NCI-H1436 treated with DMSO at 0.1 percent for 48 hours (cell line): Measurements from ENCODE around the gene TBC1D1.
"Not testable (repeated sequence)": the region's sequence is repeated elsewhere in the genome, so short reads cannot be mapped to it uniquely, and the experiment has no call there.

ENCODE experiments used
- DNase-seq: peaks from one replicate; lab custom pipeline; 2025; lab: John Stamatoyannopoulos, UW

The TBC1D1 gene

GRCh38 chr4:37891260-37892159 lies 626 bp downstream of the TBC1D1 start:
- peak; percentile 2 for DNase-seq

DNA sequence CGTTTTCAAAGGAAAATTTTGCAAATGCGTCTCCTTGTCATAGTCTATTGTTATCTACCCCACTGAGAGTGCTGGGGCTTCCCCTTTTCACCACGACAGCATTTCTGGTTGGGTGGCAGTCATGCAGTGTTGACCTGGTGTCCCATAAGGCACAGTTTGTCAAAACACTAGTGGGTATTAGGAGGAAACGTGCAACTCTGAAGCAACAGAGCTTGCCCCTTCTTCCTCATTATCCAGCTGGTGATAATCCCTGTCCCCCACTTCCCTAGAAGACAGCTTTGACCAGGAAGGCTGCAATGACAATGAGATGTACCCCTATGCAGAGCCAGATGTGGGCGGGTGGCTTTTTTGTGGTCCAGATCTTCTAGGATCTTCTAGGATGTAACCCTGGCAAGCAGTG lies 1.8 kb downstream of the TBC1D1 start:
- DNase-seq = no peak

DNA sequence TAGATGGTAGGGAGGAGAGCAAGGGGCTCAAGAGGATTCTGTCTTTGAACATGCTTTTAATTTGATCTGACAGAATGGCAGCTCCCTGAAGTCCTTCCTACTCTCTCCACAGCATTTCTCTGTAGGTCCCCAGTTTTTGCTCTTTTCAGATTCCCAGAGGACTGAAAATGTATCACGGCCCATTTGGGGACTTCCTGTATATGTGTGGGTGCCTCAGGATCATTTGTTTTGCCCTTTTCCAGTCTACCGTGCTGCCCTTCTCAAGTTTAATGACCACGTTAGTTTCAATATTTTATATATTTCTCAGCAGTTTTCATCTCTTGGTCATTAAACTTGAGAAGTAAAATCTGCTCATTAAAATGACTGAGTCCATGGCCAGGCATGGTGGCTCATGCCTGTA lies 2.3 kb downstream of the TBC1D1 start:
- no peak for DNase-seq

GRCh38 chr4:37895271-37895670 lies 4.4 kb downstream of the TBC1D1 start:
- DNase-seq = no peak

DNA sequence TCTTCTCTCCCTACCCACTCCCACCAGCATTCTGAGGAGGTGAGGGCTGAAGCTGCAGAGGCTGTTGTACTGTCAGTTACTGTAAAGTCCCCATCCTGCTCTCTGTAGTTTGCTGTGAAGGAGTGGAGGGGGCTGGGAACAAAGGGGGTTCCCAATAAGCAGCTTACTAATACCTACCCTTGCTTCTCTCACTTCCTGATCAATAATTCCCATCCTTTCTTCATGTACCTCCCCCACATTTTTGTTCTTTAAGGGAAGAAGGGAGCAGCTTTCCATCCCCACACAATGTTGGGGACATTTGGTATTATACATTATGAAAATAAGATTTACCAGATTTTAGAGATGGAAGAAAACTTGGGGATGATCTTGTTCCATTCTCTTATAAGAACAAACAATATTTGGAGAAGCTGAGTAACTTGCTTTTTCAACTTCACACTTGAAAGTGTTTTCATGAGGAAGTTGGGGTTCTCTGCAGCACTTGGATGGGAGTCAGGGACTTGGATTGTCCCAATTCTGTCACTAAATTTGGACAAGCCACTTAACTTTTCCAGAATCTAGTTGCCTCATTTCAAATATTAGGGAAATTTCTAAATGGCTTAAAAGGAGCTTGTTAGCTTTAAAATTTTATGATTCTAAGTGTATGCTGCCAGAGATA lies 5.4 kb downstream of the TBC1D1 start:
- no peak for DNase-seq

- no peak for DNase-seq
Measured at GRCh38 chr4:37902212-37902611, 11.3 kb downstream of the TBC1D1 start.

DNA sequence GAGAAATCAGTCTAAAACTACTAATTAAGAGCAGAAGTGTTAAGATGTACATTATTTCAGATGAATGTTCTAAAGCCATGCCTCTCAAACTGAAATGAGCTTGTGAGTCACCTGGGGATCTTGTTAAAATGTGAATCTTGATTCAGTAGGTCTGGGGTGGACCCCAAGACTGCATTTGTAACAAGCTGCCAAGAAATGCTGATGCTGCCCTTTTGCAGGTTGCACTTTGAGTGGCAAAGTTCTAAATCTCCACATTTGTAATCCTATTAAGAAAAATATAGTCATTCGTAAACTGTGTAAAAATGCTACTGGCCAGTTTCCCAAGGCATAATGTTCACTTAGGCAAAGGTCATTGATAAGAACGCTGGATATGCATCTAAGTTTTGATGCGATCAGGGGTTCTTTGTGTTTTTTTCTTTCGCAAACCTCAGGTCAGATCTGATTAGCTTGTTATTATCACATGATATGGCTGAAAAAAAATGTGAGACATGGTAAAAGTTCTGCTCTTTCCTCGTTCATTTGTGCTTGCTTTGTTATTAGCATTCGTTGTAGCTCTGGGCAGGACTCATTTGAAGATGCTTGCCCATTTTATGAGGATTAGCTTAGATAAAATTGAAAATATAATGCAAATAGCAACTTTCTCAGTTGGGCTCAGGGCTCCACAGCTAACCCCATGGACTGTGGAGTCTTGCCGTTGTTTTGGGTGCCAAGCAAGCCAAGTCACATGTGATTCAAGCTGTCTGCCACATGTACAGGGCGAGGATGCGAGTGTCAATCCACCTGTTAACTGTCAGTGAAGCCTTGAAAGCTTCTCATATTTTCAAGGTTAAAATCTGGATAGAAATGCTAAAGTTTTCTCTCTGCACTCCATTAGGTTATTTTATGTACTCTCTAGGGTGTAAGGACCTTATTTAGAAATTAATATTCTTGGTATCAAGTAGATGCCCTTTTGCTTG lies 12.1 kb downstream of the TBC1D1 start:
- DNase-seq = no peak

- peak; percentile 9 for DNase-seq
Measured at GRCh38 chr4:37903901-37904300, 13.0 kb downstream of the TBC1D1 start.

GRCh38 chr4:37904824-37905223 lies 13.9 kb downstream of the TBC1D1 start:
- DNase-seq = no peak

DNA sequence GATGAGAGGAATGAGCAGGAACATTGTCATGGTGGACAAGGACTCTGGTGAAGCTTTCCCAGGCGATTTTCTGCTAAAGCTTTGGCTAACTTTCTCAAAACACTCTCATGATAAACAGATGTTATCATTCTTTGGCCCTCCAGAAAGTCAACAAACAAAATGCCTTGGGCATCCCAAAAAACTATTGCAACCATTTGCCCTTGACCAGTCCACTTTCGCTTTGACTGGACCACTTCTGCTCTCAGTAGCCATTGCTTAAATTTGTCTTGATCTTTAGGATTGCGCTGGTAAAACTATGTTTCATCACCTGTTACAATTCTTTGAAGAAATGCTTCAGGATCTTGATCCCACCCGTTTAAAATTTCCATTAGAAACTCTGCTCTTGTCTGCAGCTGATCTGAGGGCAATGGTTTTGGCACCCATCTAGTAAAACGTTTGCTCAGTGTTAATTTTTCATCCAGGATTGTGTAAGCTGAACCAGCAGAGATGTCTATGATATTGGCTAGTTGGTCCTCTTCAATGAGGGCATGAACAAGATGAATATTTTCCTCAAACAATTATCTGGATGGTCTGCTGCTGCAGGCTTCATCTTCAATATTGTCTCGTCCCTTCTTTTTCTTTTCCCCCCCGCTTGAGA lies 14.8 kb downstream of the TBC1D1 start:
- no peak for DNase-seq

DNA sequence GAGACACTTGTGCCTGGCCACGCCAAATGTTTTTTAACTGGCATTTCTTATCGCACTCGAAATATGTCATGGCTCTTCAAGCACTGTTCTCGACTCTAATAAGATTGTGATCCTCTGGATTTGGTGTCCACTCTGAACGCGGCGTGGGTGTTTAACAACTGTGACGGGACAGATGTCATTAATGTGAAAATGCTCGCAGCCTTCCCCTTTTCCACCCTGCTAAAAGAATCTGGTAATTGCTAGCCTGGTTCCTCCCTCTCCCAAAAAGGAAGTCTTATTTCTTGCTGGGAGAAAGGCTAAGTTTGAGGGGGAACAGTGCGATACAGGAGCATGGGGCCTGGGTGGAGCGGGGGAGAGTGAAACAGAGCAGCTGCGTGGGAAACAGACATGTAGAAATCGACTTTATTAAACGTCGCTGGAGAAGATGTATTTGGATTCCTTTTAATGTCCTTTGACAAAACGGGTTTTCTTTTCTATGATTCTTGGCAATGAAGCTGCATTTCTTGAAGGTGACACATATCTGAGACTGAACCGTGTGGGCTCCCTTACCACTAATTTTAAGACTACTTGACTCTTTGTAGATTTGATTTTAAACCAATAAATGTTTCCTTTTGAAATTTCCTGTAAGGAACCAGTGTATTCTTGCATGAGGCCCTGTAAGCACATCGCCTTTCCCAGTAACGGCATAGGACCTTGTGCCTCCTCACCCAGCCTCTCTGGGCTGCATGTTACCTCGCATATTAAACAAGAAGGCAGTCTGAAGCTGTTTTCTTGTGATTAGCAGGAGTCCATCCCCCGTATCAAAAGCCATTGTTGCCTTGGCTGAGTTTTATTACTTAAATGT lies 17.8 kb downstream of the TBC1D1 start:
- DNase-seq = no peak

DNA sequence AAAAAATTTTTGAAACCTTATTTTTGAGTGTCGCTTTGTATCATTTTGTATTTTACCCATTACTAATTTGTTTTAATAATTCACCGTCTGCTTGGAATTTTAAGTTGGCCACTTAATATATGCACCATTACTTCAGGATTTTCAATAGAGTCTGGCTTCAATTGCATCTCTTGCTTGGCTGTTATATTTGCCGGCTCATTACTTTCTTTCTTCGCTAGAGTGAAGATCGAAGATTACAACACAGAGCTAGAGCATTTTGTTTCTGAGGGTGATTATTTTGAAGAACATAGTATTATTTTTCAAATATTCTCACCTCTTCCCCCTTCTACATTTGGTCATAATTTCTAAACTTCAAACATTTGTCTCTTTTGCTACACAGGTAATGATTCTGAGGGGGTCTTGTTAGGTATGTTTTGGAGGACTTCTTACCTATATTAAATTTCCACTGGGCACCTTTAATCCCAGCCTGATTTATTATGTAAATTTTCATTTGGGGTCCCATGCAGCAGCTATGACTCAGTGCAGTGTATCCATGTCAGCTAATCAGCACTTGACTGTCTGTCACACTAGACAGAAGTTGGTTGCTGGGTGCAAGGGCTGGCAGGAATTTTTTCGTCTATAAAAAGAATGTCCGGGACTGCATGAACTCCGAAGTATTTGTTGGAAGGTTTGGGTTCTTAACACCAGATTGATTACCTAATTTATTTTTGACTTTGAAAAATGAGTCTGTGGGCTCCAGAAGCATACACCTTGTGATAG lies 18.6 kb downstream of the TBC1D1 start:
- no peak for DNase-seq

DNA sequence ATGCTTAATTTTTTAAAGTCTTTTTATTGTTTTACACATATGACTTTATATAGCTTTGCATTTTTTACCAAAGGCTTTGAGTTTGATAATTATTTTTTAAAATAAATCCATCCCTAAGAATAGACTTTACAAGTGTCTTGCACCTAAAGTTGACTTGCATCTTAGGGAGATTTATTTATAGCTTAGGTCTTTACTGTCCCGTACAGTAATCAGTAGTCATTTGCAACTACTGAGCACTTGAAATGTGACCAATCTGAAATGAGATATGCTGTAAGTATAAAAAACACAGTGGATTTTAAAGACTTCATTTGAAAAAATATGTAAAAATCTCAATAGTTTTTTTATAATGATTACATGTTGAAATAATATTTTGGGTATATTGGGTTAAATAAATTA lies 19.2 kb downstream of the TBC1D1 start:
- DNase-seq = no peak

DNA sequence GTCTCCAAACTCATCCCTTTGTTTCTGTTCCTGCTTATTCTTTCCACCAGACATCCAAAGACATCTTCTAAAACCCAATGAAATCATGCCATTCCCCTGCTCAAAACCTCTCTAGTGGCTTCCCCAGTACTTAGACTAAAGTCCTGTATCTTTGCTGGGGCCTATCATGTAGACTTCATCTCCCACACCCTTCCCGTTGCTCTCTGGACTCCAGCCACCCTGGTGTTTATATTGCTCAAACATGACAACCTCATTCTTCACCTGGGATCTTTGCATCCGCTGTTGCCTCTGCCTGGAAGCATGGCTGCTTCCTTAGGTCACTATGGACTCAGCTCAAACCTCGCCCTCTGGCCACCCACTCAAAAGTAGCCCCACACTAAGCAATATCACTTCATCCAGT lies 23.7 kb downstream of the TBC1D1 start:
- DNase-seq = no peak

DNA sequence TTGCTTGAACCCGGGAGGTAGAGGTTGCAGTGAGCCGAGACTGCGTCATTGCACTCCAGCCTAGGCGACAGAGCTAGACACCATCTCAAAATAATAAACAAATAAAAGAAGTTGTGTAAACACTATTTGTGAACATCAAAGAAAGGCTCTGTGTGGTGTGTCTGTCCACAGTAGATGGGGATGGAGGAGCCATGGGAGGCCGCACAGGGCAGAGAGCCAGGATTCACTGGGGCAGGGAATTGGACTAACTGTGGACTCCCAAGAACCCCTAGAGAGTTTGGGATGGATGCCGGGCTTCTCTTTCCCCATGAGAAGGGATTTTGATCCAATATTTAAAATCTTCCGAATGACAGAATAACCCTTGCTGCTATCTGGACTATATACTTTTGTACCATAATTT lies 26.5 kb downstream of the TBC1D1 start:
- DNase-seq = no peak

DNA sequence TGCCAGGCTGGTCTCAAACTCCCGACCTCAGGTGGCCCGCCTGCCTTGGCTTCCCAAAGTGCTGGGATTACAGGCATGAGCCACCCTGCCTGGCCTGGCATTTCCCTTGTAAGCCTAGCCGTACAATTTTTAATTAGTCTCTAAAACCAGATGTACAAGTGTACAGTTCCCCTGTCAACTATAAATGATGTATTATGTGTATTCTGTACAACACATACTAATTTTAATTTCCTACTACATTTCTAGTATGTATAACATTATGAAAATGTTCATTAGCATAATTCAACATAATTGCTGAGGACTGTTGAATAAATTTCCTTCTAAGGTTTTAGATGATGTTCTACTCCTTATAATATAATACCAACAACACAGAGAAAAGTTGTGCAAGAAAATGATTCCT lies 27.8 kb downstream of the TBC1D1 start:
- no peak for DNase-seq

DNA sequence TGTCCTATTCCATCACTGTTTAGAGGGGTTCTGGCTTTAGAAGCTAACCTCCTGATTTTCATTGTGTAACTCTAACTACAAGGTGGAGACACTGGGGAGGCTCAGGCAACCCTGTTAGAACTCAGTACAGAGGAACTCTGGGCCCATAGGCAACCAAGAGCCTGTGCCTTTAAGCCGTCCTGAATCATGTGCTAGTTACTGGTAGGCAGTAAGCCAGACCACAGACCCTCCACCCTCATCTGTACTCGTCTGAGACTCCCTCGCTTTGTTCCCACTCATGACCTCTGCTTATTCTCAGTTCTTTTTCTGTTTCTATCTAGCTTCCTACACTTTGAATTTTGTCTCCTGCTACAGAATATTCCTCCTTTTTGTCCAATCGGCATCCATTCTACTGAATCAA lies 31.4 kb downstream of the TBC1D1 start:
- no peak for DNase-seq

GRCh38 chr4:37923089-37923488 lies 32.2 kb downstream of the TBC1D1 start:
- not testable (repeated sequence) for DNase-seq

DNA sequence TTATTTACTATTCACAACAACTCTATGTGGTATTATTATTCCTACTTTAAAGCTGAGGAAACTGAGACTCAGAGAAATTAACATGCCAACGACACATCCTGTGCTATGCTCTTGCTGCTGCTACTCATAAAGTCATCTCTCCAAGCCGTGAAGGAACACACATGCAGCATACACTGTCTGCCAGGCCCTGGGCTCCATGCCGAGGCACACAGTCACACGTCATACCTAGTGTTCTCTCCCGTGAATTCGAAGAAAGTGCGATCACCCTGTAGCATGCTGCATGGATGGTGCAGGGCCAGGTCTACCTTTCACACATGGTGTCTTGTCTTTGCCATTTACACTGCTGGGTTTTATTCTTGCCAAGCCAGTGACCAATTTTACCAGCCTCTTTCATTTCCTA lies 34.1 kb downstream of the TBC1D1 start:
- no peak for DNase-seq

- no peak for DNase-seq
Measured at GRCh38 chr4:37927434-37927833, 36.5 kb downstream of the TBC1D1 start.
